K562 (cell line): ENCODE data around the gene RNF25. TPM values are rescaled to one million over a fixed set of nuclear protein-coding genes. Genes with fewer than 3 reads are reported as not detected.
A peak's percentile ranks its signal among the peaks of the same experiment; 100 is the strongest.

Experiments
- ATAC-seq: fragments of 200-7000 bp; cut with Tn5 transposase; 3 replicates; pipeline ENCODE4 v1.9.1; 2020; ENCODE audit warnings: moderate library complexity
- BruUV-seq: library from RNA; stranded (reverse); fragments of 400-500 nt; replicated peaks from 2 replicates; lab custom pipeline; 2021; lab: Mats Ljungman, UMichigan
- CTCF ChIA-PET: fragments of 300-600 bp; formaldehyde crosslinking; extraction: SDS; loops from one replicate; lab custom pipeline; 2021; ENCODE audit warnings: low intra/inter-chr PET ratio; lab: Yijun Ruan, JAX
- POLR2A ChIA-PET: fragments of 300-600, 350-650 bp; sonication (Branson Sonifier 250); formaldehyde crosslinking; extraction: SDS; loops from one replicate; lab custom pipeline; 2021; ENCODE audit warnings: antibody characterized with exemption, inconsistent platforms; lab: Yijun Ruan, JAX
- DNase-seq, 4 experiments: peaks; one replicate each; pipeline versions ENCODE4 v3.0.0 to v3.0.0-alpha.2; 2011 to 2018; ENCODE audit warnings: low spot score in 3 of 4, mixed read lengths in 3 of 4; ENCODE audit errors: extremely low read depth in 1 of 4
- FAIRE-seq: peaks from 2 replicates; lab custom pipeline; 2011; peaks lifted over from hg19 to GRCh38; lab: Jason Lieb, UNC
- H2AFZ ChIP-seq: 2 replicates; pipeline ENCODE4 v1.6.0; 2011; ENCODE audit warnings: low read depth, low read length, control low read depth, inconsistent platforms
- H3K27ac ChIP-seq: fragments of 200-600 bp; 3 replicates; pipeline ENCODE4 v1.8.0; 2011; ENCODE audit warnings: low read depth, mild to moderate bottlenecking, control low read depth, inconsistent platforms, low read length, moderate library complexity, mixed read lengths; ENCODE audit errors: extremely low read depth
- H3K27me3 ChIP-seq, 2 experiments: fragments of 300-600 bp in 1 of 2; 2 replicates in 1 of 2; 3 replicates in 1 of 2; pipeline versions ENCODE4 v1.6.0 to v1.8.0; 2011; ENCODE audit warnings: inconsistent platforms in 2 of 2, low read length in 2 of 2, mild to moderate bottlenecking in 1 of 2, mixed read lengths in 1 of 2, moderate library complexity in 1 of 2; ENCODE audit not compliant: control insufficient read depth in 2 of 2, insufficient read depth in 2 of 2
- H3K36me3 ChIP-seq: fragments of 300-600 bp; 3 replicates; pipeline ENCODE4 v1.8.0; 2011; ENCODE audit warnings: mild to moderate bottlenecking, low read length, inconsistent platforms; ENCODE audit not compliant: control insufficient read depth, insufficient read depth
- H3K4me1 ChIP-seq, 2 experiments: fragments of 200-600 bp in 1 of 2; replicated peaks in 1 of 2; 2 replicates in 1 of 2; 3 replicates in 1 of 2; pipeline versions ENCODE4 v1.5.1 to v1.8.0; 2011; ENCODE audit warnings: inconsistent platforms in 2 of 2, low read length in 2 of 2, mild to moderate bottlenecking in 1 of 2, mixed read lengths in 1 of 2, moderate library complexity in 1 of 2; ENCODE audit not compliant: control insufficient read depth in 2 of 2, insufficient read depth in 2 of 2
- H3K4me2 ChIP-seq: 2 replicates; pipeline ENCODE4 v1.6.1; 2011; ENCODE audit warnings: low read length, control low read depth, inconsistent platforms, mixed read lengths; ENCODE audit not compliant: insufficient read depth
- H3K4me3 ChIP-seq: fragments of 200-600 bp; sonication (generic), shearing (Covaris generic); 2 replicates; pipeline ENCODE4 v1.5.1; 2016; ENCODE audit warnings: control low read depth, inconsistent platforms
- H3K79me2 ChIP-seq: fragments of 200-600 bp; 3 replicates; pipeline ENCODE4 v1.8.0; 2011; ENCODE audit warnings: low read length, inconsistent platforms; ENCODE audit not compliant: control insufficient read depth, insufficient read depth
- H3K9ac ChIP-seq, 2 experiments: 2 replicates each; pipeline versions ENCODE4 v1.6.0 to v1.6.1; 2011; ENCODE audit warnings: low read depth in 2 of 2, low read length in 2 of 2, control low read depth in 1 of 2, inconsistent platforms in 1 of 2, mild to moderate bottlenecking in 1 of 2, mixed read lengths in 1 of 2; ENCODE audit not compliant: insufficient read depth in 1 of 2
- H3K9me1 ChIP-seq: one replicate; pipeline ENCODE4 v1.6.0; 2011; ENCODE audit warnings: inconsistent platforms, mild to moderate bottlenecking, low read length, moderate library complexity; ENCODE audit not compliant: control insufficient read depth, insufficient read depth
- H3K9me3 ChIP-seq: replicated peaks from 2 replicates; pipeline ENCODE4 v1.5.1; 2011; ENCODE audit warnings: low read depth, low read length, inconsistent platforms; ENCODE audit not compliant: control insufficient read depth, insufficient read depth
- H4K20me1 ChIP-seq: replicated peaks from 2 replicates; pipeline ENCODE4 v1.6.1; 2011; ENCODE audit warnings: low read length, inconsistent platforms, mixed read lengths; ENCODE audit not compliant: control insufficient read depth, insufficient read depth
- CXXC5 ChIP-seq: fragments of 250-450 bp; sonication (Bioruptor Pico); IDR thresholded peaks from 2 replicates; pipeline ENCODE4 v1.8.0; 2022; ENCODE audit warnings: inconsistent platforms, mild to moderate bottlenecking, moderate library complexity
- DMBX1 ChIP-seq: fragments of 250-450 bp; sonication (Bioruptor Pico); IDR thresholded peaks from 2 replicates; pipeline ENCODE4 v1.8.0; 2022; ENCODE audit warnings: inconsistent platforms, mild to moderate bottlenecking, moderate library complexity, borderline replicate concordance
- ELK1 ChIP-seq: sonication (generic); formaldehyde crosslinking; IDR thresholded peaks from 2 replicates; pipeline ENCODE4 v1.8.1; 2022; ENCODE audit warnings: missing genetic modification reagents
- ETV5 ChIP-seq: sonication (generic); formaldehyde crosslinking; IDR thresholded peaks from 2 replicates; pipeline ENCODE4 v1.4.0; 2020; ENCODE audit warnings: low read depth, mild to moderate bottlenecking, missing genetic modification reagents
- FOXM1 ChIP-seq, 2 experiments: fragments of 450-650 bp in 1 of 2; sonication (generic) in 1 of 2; formaldehyde crosslinking in 1 of 2; IDR thresholded peaks; 2 replicates each; pipeline versions ENCODE4 v1.6.1 to v1.9.0; 2017 to 2022; ENCODE audit warnings: low read depth in 2 of 2, mild to moderate bottlenecking in 2 of 2, missing genetic modification reagents in 1 of 2, moderate library complexity in 1 of 2
- HIVEP1 ChIP-seq: fragments of 250-450 bp; sonication (Bioruptor Pico); IDR thresholded peaks from 2 replicates; pipeline ENCODE4 v1.4.0; 2020; ENCODE audit warnings: mild to moderate bottlenecking
- ILK ChIP-seq: fragments of 450-650 bp; IDR thresholded peaks from 2 replicates; pipeline ENCODE4 v1.6.1; 2016; ENCODE audit warnings: missing genetic modification characterization, low read depth, mild to moderate bottlenecking, missing compliant biosample characterization, moderate library complexity, borderline replicate concordance
- KLF10 ChIP-seq: fragments of 250-450 bp; sonication (Bioruptor Pico); IDR thresholded peaks from 2 replicates; pipeline ENCODE4 v1.6.1; 2021; ENCODE audit warnings: matching md5 sums
- LEF1 ChIP-seq: fragments of 450-650 bp; IDR thresholded peaks from 2 replicates; pipeline ENCODE4 v1.6.1; 2016; ENCODE audit warnings: mild to moderate bottlenecking
- MYC ChIP-seq, 2 experiments: fragments of 250-450 bp in 1 of 2; sonication (Bioruptor Pico) in 1 of 2; IDR thresholded peaks; 2 replicates each; pipeline versions ENCODE4 v1.5.1 to v1.6.1; 2012 to 2021; ENCODE audit warnings: low read depth in 2 of 2, borderline replicate concordance in 1 of 2, improper control_type of control experiment in 1 of 2, low read length in 1 of 2, mild to moderate bottlenecking in 1 of 2, moderate library complexity in 1 of 2
- NCOA1 ChIP-seq: fragments of 450-650 bp; IDR thresholded peaks from 2 replicates; pipeline ENCODE4 v1.6.1; 2016; ENCODE audit warnings: low read depth
- POLR2A ChIP-seq: fragments of 450-650 bp; conservative IDR thresholded peaks from 2 replicates; pipeline ENCODE4 v1.6.1; 2016
- SIN3A ChIP-seq, 2 experiments: fragments of 150-350 bp in 1 of 2; IDR thresholded peaks; 2 replicates each; pipeline ENCODE4 v1.6.1; 2011 to 2016; ENCODE audit warnings: borderline replicate concordance in 2 of 2, low read depth in 2 of 2, low read length in 2 of 2, mild to moderate bottlenecking in 2 of 2, moderate library complexity in 2 of 2; ENCODE audit not compliant: control insufficient read depth in 1 of 2
- SNRNP70 ChIP-seq: fragments of 200-400 bp; formaldehyde crosslinking; optimal IDR thresholded peaks from 2 replicates; pipeline ENCODE3; 2017; ENCODE audit warnings: low read depth, low read length
- TAF1 ChIP-seq: IDR thresholded peaks from 2 replicates; pipeline ENCODE4 v1.6.1; 2011; ENCODE audit warnings: mild to moderate bottlenecking, low read length, moderate library complexity; ENCODE audit not compliant: insufficient read depth, control insufficient read depth, severe bottlenecking; ENCODE audit errors: extremely low read depth
- TCF7L2 ChIP-seq: fragments of 150-350 bp; IDR thresholded peaks from 2 replicates; pipeline ENCODE4 v1.6.1; 2016; ENCODE audit warnings: low read depth, mild to moderate bottlenecking, low read length, moderate library complexity
- WGBS: fragments of 100-300 bp; shearing (Covaris generic); methylation state at CpG from one replicate; pipeline ENCODE4 v1.1.6; 2016; ENCODE audit warnings: low coverage, mixed read lengths; ENCODE audit not compliant: insufficient coverage; ENCODE audit errors: missing lambda C conversion rate; 5-methylcytosine and 5-hydroxymethylcytosine counted together
- in situ Hi-C: fragments of 300-500 bp; cut with MboI; formaldehyde crosslinking; loops from 4 replicates; pipeline ENCODE4 v1.15.0; 2018; ENCODE audit warnings: inconsistent platforms, mixed read lengths
- intact Hi-C: fragments of 100-400 bp; cut with micrococcal nuclease; formaldehyde crosslinking; loops from 2 replicates; pipeline ENCODE4 v1.14.2; 2022
- polyA plus RNA-seq, 8 experiments: library from polyadenylated mRNA; depleted of rRNA in 4 of 8; stranded (reverse) in 5 of 8; unstranded in 3 of 8; fragments of >200 nt; fragmentation: Nextera tagmentation in 2 of 8; fragmentation: Illumina TruSeq in 1 of 8; extraction: Ambion mirVana in 2 of 8; extraction: Trizol in 1 of 8; gene quantifications; 2 replicates each; pipeline versions ENCODE4 v1.2.1 to v1.2.3, GENCODE V29; 2011 to 2014; ENCODE audit warnings: inconsistent platforms in 1 of 8, missing spikeins in 1 of 8
- total RNA-seq, 7 experiments: library from RNA; depleted of rRNA in 6 of 7; stranded (reverse); fragments of >200 nt in 6 of 7; fragmentation: Illumina TruSeq in 2 of 7; extraction: Trizol in 2 of 7; gene quantifications; 2 replicates each; pipeline versions ENCODE4 v1.2.1 to v1.2.3, GENCODE V29; 2011 to 2021; ENCODE audit warnings: low replicate concordance in 1 of 7

RNF25 gene
- total and polyA plus RNA-seq, 9 of the 15 experiments (the other 6 are each of a cell fraction or from before 2014, with no cell fraction given): 2.3 to 49.8 (median 20.5) TPM

- H3K36me3 ChIP-seq: peaks cover 71% of the 10 kb centered on the region; the same call in 2 of the 3 replicates
- DNase-seq (no peak), ATAC-seq (no peak), FAIRE-seq (no peak)
- peak overlapping the region; percentile 91 to 96 for H3K9ac ChIP-seq
- H3K4me2 ChIP-seq: peak overlapping the region; percentile 99
- TF ChIP-seq NCOA1: no peak
- 0 out of 4 replicates have a peak, but pooled peaks of 1 of the 2 experiments have one; percentile 26 for TF ChIP-seq SIN3A (IDR thresholded peaks at IDR 0.05; ENCODE audit: borderline replicate concordance in 2 of 2, control insufficient read depth in 1 of 2, low read depth in 2 of 2, low read length in 2 of 2)
- TF ChIP-seq SNRNP70: no peak
- TF ChIP-seq DMBX1 (CRISPR knock-in tag): no peak
- TF ChIP-seq POLR2A: peak; percentile 9; the same call in 1 of the 2 replicates
- no peak for TF ChIP-seq TCF7L2
- TF ChIP-seq TAF1: no peak
- no peak for TF ChIP-seq MYC (IDR thresholded peaks at IDR 0.05; ENCODE audit: low read depth, low read length)
- TF ChIP-seq MYC (CRISPR knock-in tag; IDR thresholded peaks at IDR 0.05; ENCODE audit: borderline replicate concordance, low read depth): no peak
- TF ChIP-seq KLF10 (CRISPR knock-in tag): no peak
- TF ChIP-seq ILK (tag): no peak
- TF ChIP-seq FOXM1 (IDR thresholded peaks at IDR 0.05; ENCODE audit: low read depth): no peak
- 0 out of 2 replicates have a peak, but pooled peaks have one; percentile 14 for TF ChIP-seq FOXM1 (CRISPR knock-in tag; IDR thresholded peaks at IDR 0.05; ENCODE audit: low read depth)
- TF ChIP-seq ETV5 (CRISPR knock-in tag): no peak
- no peak for TF ChIP-seq HIVEP1 (CRISPR knock-in tag)
- no peak for TF ChIP-seq CXXC5 (CRISPR knock-in tag)
- no peak for TF ChIP-seq LEF1
- no peak for TF ChIP-seq ELK1 (CRISPR knock-in tag)
- TSS peak; percentile 90 for BruUV-seq
- H3K4me3 ChIP-seq: peak overlapping the region; percentile 61
- CTCF ChIA-PET: interaction anchor here (3.1 kb wide), 1 partner anchor 188 kb away, joined by 32 read pairs; no protein-coding TSS in a partner anchor
- H2AFZ ChIP-seq: peak overlapping the region; percentile 84
- H3K79me2 ChIP-seq: peaks cover 32% of the 10 kb centered on the region
- no peaks in the 10 kb centered on the region for H3K27me3 ChIP-seq
- 3% methylated on average over 8 of the region's 8 CpGs for WGBS
- intact Hi-C loops (loop anchor here (2.0 kb wide), 1 partner anchor 187 kb away; no protein-coding TSS in a partner anchor), in situ Hi-C loops (no loop called here)
- no peaks in the 10 kb centered on the region for H4K20me1 ChIP-seq
- no peaks in the 10 kb centered on the region for H3K9me3 ChIP-seq
- peaks cover 7% of the 10 kb centered on the region for H3K9me1 ChIP-seq
- peak overlapping the region; percentile 73 for H3K27ac ChIP-seq
- H3K4me1 ChIP-seq: peaks cover 6 to 17% of the 10 kb centered on the region in 2 experiments; a peak in 3 of 5 replicates
- POLR2A ChIA-PET: interaction anchor here (0.6 to 1.9 kb wide), 8 partner anchors 8 to 65 kb away, joined by 3 to 10 read pairs (median 4); partner anchors contain the start of genes RNF25 and STK36
Observed at GRCh38 chr2:218659988-218660358, 11.8 kb downstream of the RNF25 start.
